ENCODE measurements around the gene ATXN2L.

DNA sequence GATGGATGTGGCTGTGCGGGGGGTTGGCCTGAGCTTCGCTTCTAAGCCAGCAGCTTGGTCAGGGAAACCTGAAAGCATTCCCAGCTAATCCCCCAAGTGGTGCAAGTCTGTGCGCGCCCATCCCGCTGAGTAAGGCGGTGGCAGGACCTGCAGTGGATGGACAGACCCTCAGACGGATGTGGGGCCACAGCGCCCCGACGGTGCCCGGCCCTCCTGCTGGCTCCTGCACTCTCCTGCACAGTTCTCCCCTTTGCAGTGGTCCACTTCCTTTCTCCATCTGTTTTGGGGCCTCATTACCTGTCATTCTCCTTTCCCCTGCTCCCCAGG lies 57.8 kb downstream of the ATXN2L start:
- TF ChIP-seq GATA3 (IDR thresholded peaks at IDR 0.05; ENCODE audit: low read depth, low read length) = no peak
- TF ChIP-seq GATA2 (IDR thresholded peaks at IDR 0.05; ENCODE audit: low read depth, low read length) = no peak
